GM12892 (cell line): ENCODE measurements around the gene GTF2H4.

Experiments used
- POLR2A ChIP-seq: IDR thresholded peaks from 2 replicates; pipeline ENCODE4 v1.6.1; 2011; ENCODE audit warnings: low read depth, low read length, control low read depth
- POLR2AphosphoS5 ChIP-seq: IDR thresholded peaks from 2 replicates; pipeline ENCODE4 v1.6.1; 2011; ENCODE audit warnings: low read depth, low read length, control low read depth

GRCh38 chr6:30930506-30930905, 22.5 kb downstream of the GTF2H4 start:
- no peak for TF ChIP-seq POLR2AphosphoS5
- TF ChIP-seq POLR2A, result no peak
